ENCODE data around the gene GPR146.

The GPR146 gene

GRCh38 chr7:1012004-1012715, 32.2 kb upstream of the GPR146 start:
- TF ChIP-seq TAF1 (IDR thresholded peaks at IDR 0.05; ENCODE audit: borderline replicate concordance, insufficient read depth, low read length), result no peak
- no peak for TF ChIP-seq FOXP2 (optimal IDR thresholded peaks at IDR 0.05; ENCODE audit: borderline replicate concordance, extremely low read depth, extremely low read length, insufficient read depth)
- no peak for TF ChIP-seq REST (IDR thresholded peaks at IDR 0.05; ENCODE audit: insufficient read depth in 1 of 2, low read depth in 2 of 2, low read length in 2 of 2)
- TF ChIP-seq SIN3A (IDR thresholded peaks at IDR 0.05; ENCODE audit: borderline replicate concordance, insufficient read depth, low read length), result no peak
- TF ChIP-seq POLR2AphosphoS5 (IDR thresholded peaks at IDR 0.05; ENCODE audit: low read depth, low read length), result no peak

GRCh38 chr7:1012716-1013095, 31.6 kb upstream of the GPR146 start:
- TF ChIP-seq POLR2AphosphoS5 (IDR thresholded peaks at IDR 0.05; ENCODE audit: low read depth, low read length) (no peak), TAF1 (IDR thresholded peaks at IDR 0.05; ENCODE audit: borderline replicate concordance, insufficient read depth, low read length) (no peak), FOXP2 (optimal IDR thresholded peaks at IDR 0.05; ENCODE audit: borderline replicate concordance, extremely low read depth, extremely low read length, insufficient read depth) (no peak), REST (IDR thresholded peaks at IDR 0.05; ENCODE audit: insufficient read depth in 1 of 2, low read depth in 2 of 2, low read length in 2 of 2) (no peak), SIN3A (IDR thresholded peaks at IDR 0.05; ENCODE audit: borderline replicate concordance, insufficient read depth, low read length) (no peak)

GRCh38 chr7:1013581-1013980, 30.8 kb upstream of the GPR146 start:
- TF ChIP-seq TAF1 (IDR thresholded peaks at IDR 0.05; ENCODE audit: borderline replicate concordance, insufficient read depth, low read length), result no peak
- no peak for TF ChIP-seq POLR2AphosphoS5 (IDR thresholded peaks at IDR 0.05; ENCODE audit: low read depth, low read length)
- TF ChIP-seq FOXP2 (optimal IDR thresholded peaks at IDR 0.05; ENCODE audit: borderline replicate concordance, extremely low read depth, extremely low read length, insufficient read depth), result no peak
- no peak for TF ChIP-seq SIN3A (IDR thresholded peaks at IDR 0.05; ENCODE audit: borderline replicate concordance, insufficient read depth, low read length)
- no peak for TF ChIP-seq REST (IDR thresholded peaks at IDR 0.05; ENCODE audit: insufficient read depth in 1 of 2, low read depth in 2 of 2, low read length in 2 of 2)

- TF ChIP-seq FOXP2 (optimal IDR thresholded peaks at IDR 0.05; ENCODE audit: borderline replicate concordance, extremely low read depth, extremely low read length, insufficient read depth), result no peak
- no peak for TF ChIP-seq TAF1 (IDR thresholded peaks at IDR 0.05; ENCODE audit: borderline replicate concordance, insufficient read depth, low read length)
- no peak for TF ChIP-seq REST (IDR thresholded peaks at IDR 0.05; ENCODE audit: insufficient read depth in 1 of 2, low read depth in 2 of 2, low read length in 2 of 2)
- no peak for TF ChIP-seq SIN3A (IDR thresholded peaks at IDR 0.05; ENCODE audit: borderline replicate concordance, insufficient read depth, low read length)
- TF ChIP-seq POLR2AphosphoS5 (IDR thresholded peaks at IDR 0.05; ENCODE audit: low read depth, low read length), result no peak
These were observed 29.7 kb upstream of the GPR146 start for GRCh38 chr7:1014681-1015080.

Data from PFSK-1 (cell line).